NCI-H2196 treated with DMSO at 0.1 percent for 48 hours (cell line): ENCODE measurements around the gene EEFSEC.

Experiments
- DNase-seq: peaks from one replicate; lab custom pipeline; 2025; ENCODE audit not compliant: unreplicated experiment; lab: John Stamatoyannopoulos, UW

EEFSEC gene

DNA sequence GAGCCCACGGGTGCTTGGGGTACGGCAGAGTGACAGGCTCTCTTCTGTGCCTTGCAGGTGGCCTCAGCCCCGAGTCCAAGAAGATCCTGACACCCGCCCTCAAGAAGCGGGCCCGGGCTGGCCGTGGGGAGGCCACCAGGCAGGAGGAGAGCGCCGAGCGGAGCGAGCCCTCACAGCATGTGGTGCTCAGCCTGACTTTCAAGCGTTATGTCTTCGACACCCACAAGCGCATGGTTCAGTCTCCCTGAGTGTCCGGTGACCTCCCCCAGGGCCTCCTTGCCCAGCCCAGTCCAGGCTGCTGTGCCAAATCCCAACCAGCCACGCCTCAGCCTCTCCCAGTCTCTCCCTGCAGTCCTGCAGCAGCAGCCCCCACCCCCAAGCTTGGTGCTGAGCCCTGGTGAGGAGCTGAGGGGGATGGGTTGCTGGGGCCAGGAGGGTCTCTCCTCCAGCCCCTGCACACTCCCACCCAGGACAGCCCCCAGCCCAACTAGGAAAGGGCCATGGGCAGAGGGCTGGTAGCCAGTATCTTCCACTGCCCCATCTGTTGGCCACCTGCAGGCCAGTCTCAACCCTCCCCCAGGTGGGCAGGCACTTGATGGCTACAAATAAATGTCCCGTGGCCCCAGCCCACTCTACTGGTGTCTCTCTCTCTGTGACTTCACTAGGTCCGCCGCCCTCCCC, 254.9 kb downstream of the EEFSEC start:
- DNase-seq = no peak

GRCh38 chr3:128408693-128409623, 255.7 kb downstream of the EEFSEC start:
- DNase-seq = no peak

DNA sequence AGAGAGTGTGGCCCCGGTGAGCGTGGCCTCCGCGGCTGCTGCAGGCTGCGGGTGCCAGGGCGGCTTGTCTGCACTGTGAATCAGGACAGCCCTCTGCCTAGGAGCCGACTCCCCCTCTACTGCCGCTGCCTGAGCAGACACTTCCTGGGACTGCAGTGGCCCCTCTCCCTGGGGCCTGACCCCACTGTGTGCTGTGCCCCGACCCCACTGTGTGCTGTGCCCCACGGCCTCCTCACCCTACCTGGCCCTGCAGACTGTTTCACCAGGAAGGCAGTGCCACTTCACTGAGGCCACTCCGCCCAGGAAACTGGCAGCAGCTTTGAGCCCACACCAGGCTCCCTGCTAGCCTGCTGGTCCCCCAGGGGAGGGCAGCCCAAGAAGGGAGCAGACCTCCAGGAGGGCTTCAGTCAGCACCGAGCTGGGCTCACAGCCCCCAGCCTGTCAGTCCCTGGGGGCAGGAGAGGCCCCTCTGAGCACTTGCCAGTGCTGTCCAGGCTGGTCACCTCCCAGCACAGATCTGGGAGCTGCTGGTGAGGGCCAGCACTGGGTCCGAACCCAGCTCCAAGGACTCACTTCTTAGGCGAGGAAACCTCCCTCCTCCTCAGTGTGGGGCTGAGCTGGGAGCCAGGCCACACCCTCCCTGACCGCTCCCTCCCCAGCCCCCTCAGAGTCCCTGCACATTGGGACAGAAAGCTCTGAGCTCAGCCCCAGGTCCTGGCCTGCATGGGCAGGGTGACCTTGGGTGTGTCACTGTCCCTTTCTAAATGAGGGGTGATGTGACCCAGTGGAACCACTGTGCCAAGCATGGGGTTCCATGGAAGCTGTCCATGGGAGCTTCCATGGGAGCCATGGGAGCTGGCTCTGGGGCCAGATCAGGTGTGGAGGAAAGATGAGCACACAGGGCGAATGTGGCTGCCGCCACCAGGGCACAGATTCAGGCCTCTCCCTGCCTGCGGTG, 256.6 kb downstream of the EEFSEC start:
- DNase-seq = no peak

GRCh38 chr3:128410669-128411573, 257.6 kb downstream of the EEFSEC start:
- no peak for DNase-seq

GRCh38 chr3:128411574-128412064, 258.3 kb downstream of the EEFSEC start:
- DNase-seq = no peak

DNA sequence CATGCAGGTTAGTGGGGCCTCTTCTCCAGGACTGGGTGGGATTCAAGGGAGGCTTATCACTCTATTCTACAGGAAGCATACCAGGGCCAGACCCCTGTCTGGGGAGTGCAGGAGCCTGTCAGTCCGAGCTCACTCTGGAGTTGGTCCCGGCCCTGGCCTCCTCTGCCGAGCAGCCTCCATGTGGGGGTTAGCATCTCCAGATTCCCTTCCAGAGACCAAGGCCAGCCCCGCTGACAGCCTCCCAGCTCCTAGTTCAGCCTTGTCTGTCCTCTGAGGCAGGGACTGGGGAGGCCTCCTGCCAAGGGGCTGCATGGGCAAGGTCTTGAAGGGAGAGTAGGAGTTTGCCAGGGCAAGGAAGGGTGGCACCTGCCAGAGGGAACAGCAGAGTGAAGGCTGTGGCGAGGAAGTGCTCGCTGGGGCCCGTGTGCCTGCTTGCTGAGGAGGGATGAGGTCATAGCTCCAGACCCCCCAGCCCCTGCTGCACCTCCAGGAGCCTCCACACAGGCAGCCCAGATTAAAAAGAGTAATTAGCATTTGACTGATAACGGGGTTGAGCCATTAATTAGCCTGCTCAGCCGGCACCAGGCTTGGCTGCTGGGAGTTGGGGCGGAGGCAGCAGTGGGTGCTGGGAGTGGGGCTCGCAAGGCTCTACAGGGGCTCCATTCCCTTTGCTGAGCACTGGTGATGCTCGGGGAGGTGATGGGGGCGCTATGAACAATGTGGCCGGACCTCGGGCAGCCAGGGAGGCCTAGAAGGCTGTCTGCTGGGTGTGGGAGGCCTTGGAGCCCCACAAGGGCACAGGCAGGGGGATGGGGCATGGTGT, 259.1 kb downstream of the EEFSEC start:
- DNase-seq = no peak

DNA sequence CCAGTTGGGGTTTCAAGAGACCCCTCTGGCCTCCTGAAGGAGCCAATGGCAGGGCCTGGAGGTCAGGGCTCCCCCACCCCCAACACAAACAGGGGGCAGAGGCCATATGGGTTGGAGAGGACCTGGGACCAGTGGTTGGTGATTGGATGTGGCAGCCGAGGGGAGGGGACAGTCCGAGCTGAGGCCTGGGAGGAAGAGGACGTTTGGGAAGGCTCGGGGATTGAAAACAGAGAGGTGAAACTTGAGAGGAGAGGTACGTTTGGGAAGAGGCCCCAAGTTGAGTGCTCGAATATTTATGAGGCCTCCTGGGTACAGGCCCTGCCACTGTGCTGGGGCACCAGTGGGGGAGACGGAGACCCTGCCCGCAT, 259.7 kb downstream of the EEFSEC start:
- no peak for DNase-seq

GRCh38 chr3:128413413-128414205, 260.3 kb downstream of the EEFSEC start:
- DNase-seq = no peak

DNA sequence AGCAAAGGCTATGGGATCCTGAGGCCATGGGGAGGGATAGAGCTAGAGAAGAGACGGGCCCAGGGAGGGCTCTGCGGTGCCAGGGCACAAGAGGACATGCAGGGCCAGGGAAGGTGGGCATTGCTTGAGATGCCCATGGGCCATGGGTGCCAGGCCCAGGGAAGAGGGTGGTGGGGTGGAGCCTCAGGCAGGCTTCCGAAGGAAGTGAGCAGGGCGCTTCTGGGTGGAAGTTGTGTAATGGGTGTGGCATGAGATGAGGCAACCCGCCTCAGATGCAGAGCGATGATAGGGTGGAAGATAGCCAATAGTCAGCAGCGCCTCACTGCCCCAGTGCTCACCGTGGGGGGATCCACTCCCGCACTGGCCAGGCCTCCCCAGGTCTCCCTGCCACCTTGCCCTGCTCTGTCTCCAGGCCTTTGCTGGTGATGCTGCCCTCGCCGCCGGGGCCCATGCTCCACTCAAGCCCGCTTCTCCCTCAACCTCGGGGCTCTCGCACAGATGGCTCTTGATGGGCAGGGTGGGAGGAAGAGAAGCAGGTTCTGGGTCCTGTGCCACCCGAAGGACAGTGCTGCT, 262.0 kb downstream of the EEFSEC start:
- no peak for DNase-seq

GRCh38 chr3:128415773-128416577, 262.7 kb downstream of the EEFSEC start:
- no peak for DNase-seq

DNA sequence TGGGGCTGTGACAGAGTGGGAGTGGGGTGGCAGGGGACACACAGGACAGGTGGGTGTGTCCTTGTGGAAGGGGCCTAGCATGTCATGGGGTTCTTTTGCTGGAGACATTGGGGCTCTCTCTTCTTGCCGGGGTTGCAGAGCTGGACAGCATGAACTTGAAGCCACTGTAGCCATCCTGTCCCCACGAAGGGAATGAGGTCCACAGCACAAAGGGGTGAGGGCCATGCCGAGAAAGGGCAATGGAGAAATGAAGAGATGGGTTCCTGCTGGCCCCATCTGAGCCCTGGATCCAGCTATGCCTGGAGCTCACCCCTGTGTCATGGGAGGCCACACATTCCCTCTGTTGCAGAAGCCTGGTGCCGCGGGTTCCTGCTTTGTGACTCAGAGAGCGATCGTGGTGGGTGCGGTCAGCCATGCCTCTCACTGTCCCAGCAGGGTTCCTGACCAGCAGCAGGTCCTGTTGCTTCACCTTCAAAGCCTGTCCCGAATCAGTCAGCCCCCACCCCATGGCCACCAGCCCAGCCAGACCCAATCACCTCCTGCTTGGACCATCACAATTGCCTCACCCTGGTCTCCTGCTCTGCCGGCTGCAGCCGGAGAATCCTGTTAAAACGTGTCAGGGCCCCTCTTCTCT, 263.4 kb downstream of the EEFSEC start:
- DNase-seq = no peak

- no peak for DNase-seq
These were observed 265.6 kb downstream of the EEFSEC start for GRCh38 chr3:128418900-128419299.

DNA sequence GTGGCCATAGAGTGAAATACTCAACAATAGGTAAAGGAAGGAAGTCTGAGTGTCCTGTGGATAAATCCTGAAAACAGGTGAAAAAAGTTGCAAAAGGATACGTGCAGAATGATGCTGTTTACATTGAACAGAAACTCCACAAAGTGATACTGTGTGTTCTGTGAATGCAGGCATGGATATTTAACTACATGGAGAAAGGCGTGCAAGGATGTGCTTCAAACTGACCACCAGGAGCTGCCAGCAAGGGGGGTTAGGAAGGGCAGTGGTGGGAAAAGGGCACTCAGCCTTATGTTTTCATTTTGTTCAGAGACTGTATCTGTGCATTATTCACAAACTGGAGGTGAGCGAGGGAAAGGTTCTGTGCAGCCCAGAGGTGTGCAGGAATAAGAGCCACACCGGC, 266.0 kb downstream of the EEFSEC start:
- DNase-seq = no peak

GRCh38 chr3:128420289-128420688, 267.0 kb downstream of the EEFSEC start:
- DNase-seq = no peak

DNA sequence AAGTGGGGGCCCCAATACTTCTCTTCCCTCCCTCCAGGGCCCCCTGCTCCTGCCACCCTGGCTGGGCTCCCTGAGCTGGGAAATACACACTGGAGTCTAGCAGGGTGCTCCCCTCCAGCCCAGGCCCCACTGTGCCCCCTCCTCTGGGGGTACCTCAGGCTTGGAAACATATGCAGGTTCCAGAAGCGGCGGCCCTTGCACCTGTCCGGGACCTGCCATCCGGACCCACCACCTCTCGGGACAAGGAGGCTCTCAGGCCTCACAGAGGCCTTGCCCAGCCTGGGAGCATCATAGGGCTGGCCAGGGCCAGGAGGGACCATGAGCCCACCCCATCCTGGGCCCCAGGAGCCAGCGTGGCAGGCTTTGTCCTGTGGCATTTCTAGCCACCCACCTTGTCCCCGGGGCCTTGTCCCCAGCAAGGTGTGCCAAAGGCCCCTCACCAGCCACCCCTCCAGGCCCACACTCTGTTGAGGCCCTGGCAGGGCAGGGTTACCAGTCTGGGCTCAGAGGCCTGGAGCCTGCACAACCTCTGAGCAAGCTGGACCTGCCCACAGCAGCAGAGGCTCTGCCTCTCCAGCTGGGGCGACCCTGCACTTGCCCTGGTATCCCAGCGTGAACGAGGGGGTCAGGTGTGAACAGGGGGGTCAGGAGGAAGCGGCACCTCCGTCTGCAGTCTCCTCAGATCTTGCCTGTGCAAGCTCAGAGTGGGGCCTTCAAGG, 267.6 kb downstream of the EEFSEC start:
- DNase-seq = no peak

- no peak for DNase-seq
These were observed 268.2 kb downstream of the EEFSEC start for GRCh38 chr3:128421439-128421836.
